Left ventricle myocardium inferior (tissue), 1 donor: ENCODE measurements around the gene ZC3HAV1. TPM values are rescaled to one million over a fixed set of nuclear protein-coding genes. Genes with fewer than 3 reads are reported as not detected.
"Not testable (repeated sequence)": the region's sequence is repeated elsewhere in the genome, so short reads cannot be mapped to it uniquely, and the experiment has no call there.

Source experiments
- DNase-seq: peaks from one replicate; pipeline ENCODE4 v3.0.0-alpha.2; 2020
- H3K27ac ChIP-seq: fragments of 200-600 bp; replicated peaks from 2 replicates; pipeline ENCODE4 v1.8.0; 2021
- H3K27me3 ChIP-seq: fragments of 200-600 bp; 2 replicates; pipeline ENCODE4 v1.8.0; 2021; ENCODE audit warnings: low read depth
- H3K36me3 ChIP-seq: fragments of 200-600 bp; 2 replicates; pipeline ENCODE4 v1.8.0; 2021
- H3K4me1 ChIP-seq: fragments of 200-600 bp; 2 replicates; pipeline ENCODE4 v1.8.0; 2021
- H3K4me3 ChIP-seq: fragments of 200-600 bp; 2 replicates; pipeline ENCODE4 v1.8.0; 2021; ENCODE audit warnings: mild to moderate bottlenecking, moderate library complexity
- H3K9me3 ChIP-seq: fragments of 200-600 bp; replicated peaks from 2 replicates; pipeline ENCODE4 v1.8.0; 2021
- CTCF ChIP-seq: fragments of 200-600 bp; IDR thresholded peaks from 2 replicates; pipeline ENCODE4 v1.8.0; 2021; ENCODE audit warnings: antibody characterized with exemption, mild to moderate bottlenecking, borderline replicate concordance
- intact Hi-C: fragments of 100-400 bp; cut with micrococcal nuclease; formaldehyde crosslinking; loops from one replicate; pipeline ENCODE4 v1.11.0; 2022
- total RNA-seq: library from RNA; stranded (reverse); fragmentation: NEBNext Ultra II Directional; extraction: Animal tissue kit (Norgen Biotek cat#: 25700); gene quantifications from one replicate; pipeline ENCODE4 v1.2.1, GENCODE V29; 2021
- donor health status: DM: no; HTN: yes; CAD: no; lungs with severe emphysema.

The ZC3HAV1 gene
- total RNA-seq, 1 donor from 2014 or later: 6.8 TPM

GRCh38 chr7:139106959-139107358 is 2.6 kb downstream of the ZC3HAV1 start:
- intact Hi-C loops: no loop called here
- Histone ChIP-seq H3K4me3 (peak overlapping the region; percentile 87), H3K27me3 (no peaks in the 10 kb centered on the region), H3K36me3 (no peaks in the 10 kb centered on the region), H3K27ac (peak overlapping the region; percentile 96), H3K4me1 (peaks cover 70% of the 10 kb centered on the region), H3K9me3 (no peaks in the 10 kb centered on the region)
- no peak for DNase-seq
- TF ChIP-seq CTCF: no peak

GRCh38 chr7:139106227-139106626 is 3.3 kb downstream of the ZC3HAV1 start:
- H3K27ac ChIP-seq: peak overlapping the region; percentile 51
- H3K36me3 ChIP-seq, DNase-seq, H3K27me3 ChIP-seq, H3K9me3 ChIP-seq, intact Hi-C loops: not testable (repeated sequence)
- peaks cover 70% of the 10 kb centered on the region for H3K4me1 ChIP-seq
- peak overlapping the region; percentile 87 for H3K4me3 ChIP-seq

GRCh38 chr7:139105484-139105883 is 4.0 kb downstream of the ZC3HAV1 start:
- peaks cover 70% of the 10 kb centered on the region for H3K4me1 ChIP-seq
- peak overlapping the region; percentile 51 for H3K27ac ChIP-seq
- intact Hi-C loops: no loop called here
- DNase-seq: no peak
- H3K4me3 ChIP-seq: peak overlapping the region; percentile 87
- H3K27me3 ChIP-seq: no peaks in the 10 kb centered on the region
- H3K36me3 ChIP-seq: no peaks in the 10 kb centered on the region
- no peaks in the 10 kb centered on the region for H3K9me3 ChIP-seq
- no peak for TF ChIP-seq CTCF

- TF ChIP-seq CTCF: no peak
- peak overlapping the region; percentile 51 for H3K27ac ChIP-seq
Observed at GRCh38 chr7:139104091-139104450, 5.4 kb downstream of the ZC3HAV1 start.

GRCh38 chr7:139103057-139103815 is 6.3 kb downstream of the ZC3HAV1 start:
- H3K27ac ChIP-seq: peak overlapping the region; percentile 51
- peak overlapping the region; percentile 14 for H3K4me3 ChIP-seq
- no peaks in the 10 kb centered on the region for H3K36me3 ChIP-seq
- H3K9me3 ChIP-seq: no peaks in the 10 kb centered on the region
- H3K4me1 ChIP-seq: peaks cover 62% of the 10 kb centered on the region
- H3K27me3 ChIP-seq: no peaks in the 10 kb centered on the region
- DNase-seq: no peak
- intact Hi-C loops: no loop called here
- no peak for TF ChIP-seq CTCF

More at GRCh38 chr7:139104091-139104450, 5.4 kb downstream of the ZC3HAV1 start:
- no peaks in the 10 kb centered on the region for H3K27me3 ChIP-seq
- H3K9me3 ChIP-seq: no peaks in the 10 kb centered on the region
- no peaks in the 10 kb centered on the region for H3K36me3 ChIP-seq
- DNase-seq: no peak
- intact Hi-C loops: no loop called here
- H3K4me1 ChIP-seq: peaks cover 62% of the 10 kb centered on the region
- peak overlapping the region; percentile 14 for H3K4me3 ChIP-seq

GRCh38 chr7:139101637-139102158 is 7.8 kb downstream of the ZC3HAV1 start:
- H3K27me3 ChIP-seq, DNase-seq, intact Hi-C loops, H3K9me3 ChIP-seq, H3K4me3 ChIP-seq, H3K27ac ChIP-seq, H3K36me3 ChIP-seq: not testable (repeated sequence)
- H3K4me1 ChIP-seq: peaks cover 52% of the 10 kb centered on the region
